ENCODE measurements around the gene WDR18.

The WDR18 gene

GRCh38 chr19:990746-991145 is 6.6 kb downstream of the WDR18 start:
- Histone ChIP-seq H2AFZ (ENCODE audit: low read length) (no peak overlapping the region), H3K4me1 (ENCODE audit: insufficient read depth, low read length, poor library complexity, severe bottlenecking) (peaks cover 1% of the 10 kb centered on the region), H3K4me2 (ENCODE audit: low read depth, low read length, poor library complexity, severe bottlenecking) (no peak overlapping the region), H3F3A (ENCODE audit: low read depth) (no peaks in the 10 kb centered on the region; the same call in 1 of the 2 replicates), H3K36me3 (ENCODE audit: insufficient read depth, low read length) (no peaks in the 10 kb centered on the region; the same call in 1 of the 2 replicates), H3K4me3 (ENCODE audit: low read length, poor library complexity, severe bottlenecking) (no peak overlapping the region), H3K79me2 (ENCODE audit: insufficient read depth, low read length) (peaks cover 5% of the 10 kb centered on the region; the same call in 1 of the 2 replicates), H3K9me3 (ENCODE audit: insufficient read depth, low read depth, low read length) (no peaks in the 10 kb centered on the region), H3K9me2 (replicated peaks; ENCODE audit: low read depth, low read length) (no peaks in the 10 kb centered on the region), H3K27me3 (ENCODE audit: insufficient read depth, low read length, poor library complexity, severe bottlenecking) (no peaks in the 10 kb centered on the region), H4K20me1 (ENCODE audit: insufficient read depth, low read length, poor library complexity, severe bottlenecking) (no peaks in the 10 kb centered on the region), H3K9ac (ENCODE audit: low read depth, low read length, poor library complexity, severe bottlenecking) (no peak overlapping the region)
- no peak for TF ChIP-seq CTCF (conservative IDR thresholded peaks at IDR 0.05; ENCODE audit: low read length)

- H3K4me2 ChIP-seq (ENCODE audit: low read depth, low read length, poor library complexity, severe bottlenecking), result no peak overlapping the region
- H4K20me1 ChIP-seq (ENCODE audit: insufficient read depth, low read length, poor library complexity, severe bottlenecking), result no peaks in the 10 kb centered on the region
- no peaks in the 10 kb centered on the region for H3K4me1 ChIP-seq (ENCODE audit: insufficient read depth, low read length, poor library complexity, severe bottlenecking)
- no peak overlapping the region for H2AFZ ChIP-seq (ENCODE audit: low read length)
- no peaks in the 10 kb centered on the region for H3K27me3 ChIP-seq (ENCODE audit: insufficient read depth, low read length, poor library complexity, severe bottlenecking)
- no peaks in the 10 kb centered on the region; the same call in 1 of the 2 replicates for H3K36me3 ChIP-seq (ENCODE audit: insufficient read depth, low read length)
- no peak overlapping the region for H3K9ac ChIP-seq (ENCODE audit: low read depth, low read length, poor library complexity, severe bottlenecking)
- no peaks in the 10 kb centered on the region for H3K9me3 ChIP-seq (ENCODE audit: insufficient read depth, low read depth, low read length)
- no peaks in the 10 kb centered on the region for H3K79me2 ChIP-seq (ENCODE audit: insufficient read depth, low read length)
- H3F3A ChIP-seq (ENCODE audit: low read depth), result no peaks in the 10 kb centered on the region; the same call in 1 of the 2 replicates
- no peaks in the 10 kb centered on the region for H3K9me2 ChIP-seq (replicated peaks; ENCODE audit: low read depth, low read length)
- no peak overlapping the region for H3K4me3 ChIP-seq (ENCODE audit: low read length, poor library complexity, severe bottlenecking)
- TF ChIP-seq CTCF (conservative IDR thresholded peaks at IDR 0.05; ENCODE audit: low read length) (no peak), EZH2phosphoT487 (IDR thresholded peaks at IDR 0.05; ENCODE audit: borderline replicate concordance) (no peak)
Observed at GRCh38 chr19:991174-991931, 7.2 kb downstream of the WDR18 start.

GRCh38 chr19:991932-992669 is 8.0 kb downstream of the WDR18 start:
- Histone ChIP-seq H3K9me3 (ENCODE audit: insufficient read depth, low read depth, low read length) (no peaks in the 10 kb centered on the region), H3K9me2 (replicated peaks; ENCODE audit: low read depth, low read length) (no peaks in the 10 kb centered on the region), H3K4me2 (ENCODE audit: low read depth, low read length, poor library complexity, severe bottlenecking) (no peak overlapping the region), H3K27me3 (ENCODE audit: insufficient read depth, low read length, poor library complexity, severe bottlenecking) (no peaks in the 10 kb centered on the region), H3K4me1 (ENCODE audit: insufficient read depth, low read length, poor library complexity, severe bottlenecking) (no peaks in the 10 kb centered on the region), H4K20me1 (ENCODE audit: insufficient read depth, low read length, poor library complexity, severe bottlenecking) (no peaks in the 10 kb centered on the region), H2AFZ (ENCODE audit: low read length) (no peak overlapping the region), H3K4me3 (ENCODE audit: low read length, poor library complexity, severe bottlenecking) (no peak overlapping the region), H3K9ac (ENCODE audit: low read depth, low read length, poor library complexity, severe bottlenecking) (no peak overlapping the region), H3K79me2 (ENCODE audit: insufficient read depth, low read length) (no peaks in the 10 kb centered on the region), H3K36me3 (ENCODE audit: insufficient read depth, low read length) (no peaks in the 10 kb centered on the region; the same call in 1 of the 2 replicates), H3F3A (ENCODE audit: low read depth) (no peaks in the 10 kb centered on the region; the same call in 1 of the 2 replicates)
- TF ChIP-seq CTCF (conservative IDR thresholded peaks at IDR 0.05; ENCODE audit: low read length) (no peak), EZH2phosphoT487 (IDR thresholded peaks at IDR 0.05; ENCODE audit: borderline replicate concordance) (no peak)

All from Loucy (cell line).